ENCODE data around the gene AAR2.

GRCh38 chr20:36252511-36252910 lies 16.2 kb downstream of the AAR2 start:
- TF ChIP-seq EZH2 (IDR thresholded peaks at IDR 0.05; ENCODE audit: insufficient read depth, poor library complexity, severe bottlenecking) (no peak), EZH2phosphoT487 (IDR thresholded peaks at IDR 0.05; ENCODE audit: insufficient read depth, low read depth) (no peak)

Measured in GM23248 (cell line).